ENCODE results near the gene TUBA8.
"Not testable (repeated sequence)": the region's sequence is repeated elsewhere in the genome, so short reads cannot be mapped to it uniquely, and the experiment has no call there.

Gene TUBA8

DNA sequence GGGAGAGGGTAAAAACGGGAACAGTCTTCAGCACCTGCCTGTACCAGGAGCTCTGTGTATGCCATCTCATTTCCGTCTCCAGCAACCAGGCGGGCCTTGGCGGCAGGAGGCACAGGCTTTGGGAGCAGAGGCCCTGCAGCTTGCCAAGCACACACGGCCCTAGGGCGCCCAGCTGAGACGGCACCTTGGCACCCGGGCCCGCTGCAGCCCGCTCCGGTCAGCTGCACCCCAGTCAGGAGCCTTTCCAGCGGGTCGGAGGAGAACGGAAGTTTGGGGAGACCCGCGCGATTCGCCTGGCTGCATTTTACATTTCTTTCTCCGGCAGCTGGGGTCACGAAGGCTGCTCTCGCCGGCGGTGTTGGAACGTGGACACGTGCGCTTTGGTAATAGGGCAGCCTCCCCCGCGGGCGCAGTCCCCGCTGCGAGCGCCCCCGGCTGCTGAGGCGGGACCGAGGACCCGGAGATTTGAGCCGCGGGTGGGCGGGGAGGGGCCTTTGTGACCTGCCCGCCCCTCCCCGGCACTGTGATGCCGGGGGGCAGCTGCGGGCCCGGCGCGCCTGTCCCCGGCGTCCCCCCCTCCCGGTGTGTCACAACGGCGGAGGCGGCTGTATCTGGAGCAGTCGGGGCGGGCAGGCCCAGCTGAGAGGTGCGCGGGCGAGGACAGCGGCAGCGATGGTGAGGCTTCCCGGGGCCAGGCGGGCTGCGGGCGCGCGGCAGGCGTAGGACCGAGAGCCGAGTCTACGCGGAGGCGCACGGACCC lies at the start of gene TUBA8:
TUBA8 (plus strand) TSS at position 616 of the 760 bp plus-strand sequence; CDS start at position 673, 57 bp downstream.
- peak; percentile 12 for DNase-seq (ENCODE audit: low read depth)

DNA sequence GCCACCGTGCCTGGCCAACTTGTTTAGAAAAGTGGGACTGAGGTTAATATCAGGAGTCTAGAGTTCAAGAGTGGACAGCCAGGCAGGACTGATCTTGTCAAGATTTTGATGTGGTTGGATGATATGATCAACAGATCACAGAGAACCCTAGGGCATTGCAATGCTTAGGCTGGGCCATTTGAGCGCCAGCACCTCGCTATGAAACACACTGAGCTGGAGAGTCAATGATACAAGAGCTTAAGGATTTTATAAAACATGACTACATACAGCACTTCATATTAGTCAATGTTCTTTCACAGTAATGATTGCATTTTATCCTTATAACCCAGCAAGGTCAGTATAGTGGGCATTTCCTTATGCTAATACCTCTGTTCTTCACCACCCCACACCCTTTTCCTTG lies 48.2 kb upstream of the TUBA8 start:
- DNase-seq (ENCODE audit: low read depth), result no peak

GRCh38 chr22:18063306-18063705 lies 47.3 kb upstream of the TUBA8 start:
- no peak for DNase-seq (ENCODE audit: low read depth)

- DNase-seq (ENCODE audit: low read depth), result not testable (repeated sequence)
Measured at GRCh38 chr22:18063715-18064114, 46.9 kb upstream of the TUBA8 start.

DNA sequence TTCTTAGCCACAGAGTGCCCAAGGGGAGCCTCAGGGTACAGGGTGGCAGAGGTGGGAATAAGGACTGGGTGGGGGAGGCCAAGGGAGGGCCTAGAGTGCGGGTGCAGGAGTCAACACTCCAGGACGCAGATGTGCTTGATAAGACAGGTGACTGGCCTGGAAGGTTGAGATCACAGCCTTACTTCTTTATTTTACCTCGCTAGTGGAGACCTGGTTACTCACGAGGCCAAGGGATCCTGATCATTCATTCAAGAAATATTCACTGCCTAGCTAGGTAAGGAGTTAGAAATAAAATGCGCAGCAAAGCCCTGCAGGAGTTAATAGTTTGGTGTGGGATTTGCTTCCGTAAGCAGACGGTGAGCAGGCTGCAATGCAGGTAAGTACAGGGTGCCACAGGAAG lies 46.0 kb upstream of the TUBA8 start:
- no peak for DNase-seq (ENCODE audit: low read depth)

- no peak for DNase-seq (ENCODE audit: low read depth)
Measured at GRCh38 chr22:18065256-18065655, 45.4 kb upstream of the TUBA8 start.

GRCh38 chr22:18066181-18066859 lies 44.3 kb upstream of the TUBA8 start:
- DNase-seq (ENCODE audit: low read depth), result no peak

GRCh38 chr22:18067121-18067520 lies 43.5 kb upstream of the TUBA8 start:
- DNase-seq (ENCODE audit: low read depth), result no peak

GRCh38 chr22:18067548-18068341 lies 42.9 kb upstream of the TUBA8 start:
- peak; percentile 8 for DNase-seq (ENCODE audit: low read depth)

DNA sequence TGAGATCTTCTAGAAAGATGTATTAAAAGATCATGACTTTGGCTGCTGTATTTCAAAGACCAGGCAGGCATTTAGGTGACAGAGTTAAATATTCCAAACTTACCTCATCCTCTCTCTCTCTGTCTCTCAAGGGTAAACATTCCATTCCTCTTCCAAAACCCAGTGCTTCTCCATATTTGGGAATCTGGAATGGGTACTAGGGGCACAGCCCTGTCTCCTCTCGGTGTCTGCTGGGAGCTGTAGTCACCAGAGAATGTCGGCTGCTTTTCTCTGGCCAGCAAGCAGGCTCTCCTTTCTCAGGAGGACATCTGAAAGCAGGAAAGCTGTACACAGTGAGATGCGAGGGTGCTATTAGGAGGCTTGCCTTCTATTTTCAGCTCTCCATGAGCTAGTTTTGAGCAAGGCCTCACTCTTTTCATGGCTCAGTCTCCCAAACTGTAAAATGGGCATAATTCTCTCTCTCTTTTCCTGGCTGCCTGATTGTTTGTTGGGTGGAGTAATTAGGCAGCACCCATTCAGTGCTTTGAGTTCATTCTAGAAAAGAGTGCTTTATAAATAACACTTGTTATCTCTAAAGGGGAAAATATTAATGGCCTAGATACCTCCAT lies 42.1 kb upstream of the TUBA8 start:
- DNase-seq (ENCODE audit: low read depth), result peak; percentile 45

- DNase-seq (ENCODE audit: low read depth), result no peak
Measured at GRCh38 chr22:18069041-18069440, 41.6 kb upstream of the TUBA8 start.

DNA sequence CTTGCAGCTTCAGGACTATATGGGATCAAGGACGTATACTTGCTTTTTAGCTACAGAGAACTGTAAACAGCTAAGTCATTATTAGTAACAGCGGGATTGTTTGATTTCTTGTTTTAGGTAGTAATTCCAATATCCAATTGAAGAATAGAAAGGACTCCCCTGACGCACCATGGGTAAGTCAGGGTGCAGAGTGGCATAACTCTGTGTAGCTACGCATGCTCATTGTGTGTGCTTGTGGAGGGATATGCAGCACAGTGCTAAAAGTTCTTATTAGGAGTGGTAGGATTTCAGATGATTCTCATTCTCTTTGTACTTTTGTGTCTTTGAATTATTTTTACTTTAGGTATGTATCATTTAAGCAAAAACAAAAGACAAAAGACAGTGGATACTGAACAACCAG lies 40.6 kb upstream of the TUBA8 start:
- DNase-seq (ENCODE audit: low read depth), result no peak

- no peak for DNase-seq (ENCODE audit: low read depth)
Measured at GRCh38 chr22:18070556-18071306, 39.9 kb upstream of the TUBA8 start.

DNA sequence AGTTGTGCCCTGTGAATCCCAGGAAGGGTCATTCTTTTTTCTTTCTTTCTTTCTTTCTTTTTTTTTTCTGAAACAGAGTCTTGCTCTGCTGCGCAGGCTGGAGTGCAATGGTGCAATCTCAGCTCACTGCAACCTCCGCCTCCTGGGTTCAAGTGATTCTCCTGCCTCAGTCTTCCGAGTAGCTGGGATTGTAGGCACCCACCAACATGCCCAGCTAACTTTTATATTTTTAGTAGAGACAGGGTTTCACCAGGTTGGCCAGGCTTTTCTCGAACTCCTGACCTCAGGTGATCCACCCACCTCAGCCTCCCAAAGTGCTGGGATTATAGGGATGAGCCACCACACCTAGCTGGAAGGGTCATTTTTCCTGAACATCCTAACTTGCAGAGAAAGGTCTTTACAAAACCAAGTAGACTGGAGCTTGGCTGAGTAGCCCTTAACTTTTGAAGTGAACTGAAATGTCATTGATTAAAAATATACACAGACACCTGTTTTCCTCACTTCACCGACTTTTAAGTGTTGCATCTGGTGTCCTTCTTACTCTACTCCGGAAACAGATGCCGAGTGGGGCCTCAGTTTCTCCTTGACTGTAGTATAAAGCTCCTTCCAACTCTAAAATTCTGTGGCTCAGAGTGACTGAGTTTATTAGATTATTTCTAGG lies 39.2 kb upstream of the TUBA8 start:
- DNase-seq (ENCODE audit: low read depth), result not testable (repeated sequence)

DNA sequence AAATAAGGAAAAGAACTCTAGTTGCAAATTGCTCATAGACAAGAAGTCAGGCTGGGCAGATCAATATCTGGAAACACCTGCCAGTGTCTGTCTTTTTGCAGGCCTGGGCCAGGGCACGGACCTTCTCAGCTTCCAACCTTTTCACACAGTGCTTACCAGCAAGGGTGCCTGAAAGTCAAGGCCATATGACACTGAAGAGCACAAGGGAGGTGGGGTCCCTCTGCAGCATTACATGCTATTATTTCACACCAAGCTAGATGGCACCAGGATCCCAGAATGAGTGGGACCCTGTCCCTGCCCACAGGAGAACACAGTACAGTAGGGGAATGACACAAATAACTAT lies 38.7 kb upstream of the TUBA8 start:
- DNase-seq (ENCODE audit: low read depth), result no peak

DNA sequence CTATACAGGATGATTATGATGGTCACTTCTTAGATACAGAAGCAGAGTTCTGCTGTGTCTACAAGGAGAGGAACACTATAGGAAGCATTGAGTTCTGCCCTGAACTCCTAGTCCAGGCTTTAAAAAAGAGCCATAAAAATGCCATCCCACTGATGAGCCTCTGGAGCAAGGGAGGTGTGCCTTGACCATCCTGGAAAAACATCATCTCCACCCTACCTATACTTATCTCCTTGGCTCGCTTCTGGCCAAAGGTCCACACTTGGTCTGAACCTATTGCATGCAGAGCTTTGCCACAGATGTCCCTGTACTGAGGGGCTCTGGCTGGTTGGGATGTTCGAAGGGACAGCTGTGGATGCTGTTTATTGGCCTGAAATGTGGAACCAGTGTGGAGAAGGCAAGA lies 37.1 kb upstream of the TUBA8 start:
- no peak for DNase-seq (ENCODE audit: low read depth)

GRCh38 chr22:18073927-18074326 lies 36.7 kb upstream of the TUBA8 start:
- not testable (repeated sequence) for DNase-seq (ENCODE audit: low read depth)

DNA sequence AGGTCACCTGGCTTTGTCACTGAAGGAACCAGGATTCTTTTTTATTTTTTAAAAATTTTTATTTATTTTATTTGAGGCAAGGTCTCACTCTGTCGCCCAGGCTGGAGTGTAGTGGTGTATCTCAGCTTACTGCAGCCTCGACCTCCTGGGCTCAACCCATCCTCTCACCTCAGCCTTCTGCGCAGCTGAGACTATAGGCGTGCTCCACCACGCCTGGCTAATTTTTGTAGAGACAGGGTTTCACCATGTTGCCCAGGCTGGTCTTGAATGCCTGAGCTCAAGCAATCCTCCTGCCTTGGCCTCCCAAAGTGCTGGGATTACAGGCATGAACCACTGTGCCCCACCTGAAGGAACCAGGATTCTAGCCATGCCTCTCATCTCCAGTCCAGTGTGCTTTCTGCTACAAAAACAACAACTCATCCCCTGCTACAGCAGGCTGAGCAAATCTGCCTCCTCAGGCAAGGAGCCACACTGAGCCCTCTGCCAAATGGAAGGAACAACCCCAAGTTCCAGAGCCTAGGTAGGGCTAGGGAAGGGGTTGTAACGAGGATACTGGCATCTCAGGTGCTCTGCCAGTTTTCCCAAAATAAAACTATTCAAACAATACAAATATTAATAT lies 35.4 kb upstream of the TUBA8 start:
- DNase-seq (ENCODE audit: low read depth), result no peak

GRCh38 chr22:18075720-18076497 lies 34.7 kb upstream of the TUBA8 start:
- peak; percentile 88 for DNase-seq (ENCODE audit: low read depth)

DNA sequence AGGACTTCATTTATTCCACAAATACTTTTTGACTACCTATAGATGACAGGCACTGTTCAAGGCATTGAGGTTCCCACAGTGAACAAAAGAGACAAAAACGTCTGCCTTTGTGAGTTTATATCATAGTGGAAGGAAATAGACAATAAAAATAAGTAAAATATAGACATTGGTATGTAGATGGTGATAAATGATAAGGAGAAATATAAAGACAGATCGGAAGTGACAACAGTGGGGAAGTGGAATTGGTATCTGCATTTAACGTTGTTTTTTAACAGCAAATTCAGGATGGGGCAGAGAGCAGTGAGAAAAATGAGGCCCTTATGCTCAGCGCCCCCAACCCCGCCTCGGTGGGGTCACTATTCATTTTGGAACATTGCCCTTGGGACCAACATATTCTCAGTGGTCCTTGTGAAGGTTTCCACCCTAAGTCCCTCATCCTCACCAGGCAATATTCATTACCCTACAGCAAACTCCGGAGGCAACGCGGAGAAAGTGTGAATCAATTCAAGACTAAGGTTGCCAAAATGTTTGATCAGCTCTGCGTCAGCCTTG lies 33.4 kb upstream of the TUBA8 start:
- no peak for DNase-seq (ENCODE audit: low read depth)
